NB4 (cell line): ENCODE data around the gene KIDINS220.

ENCODE experiments used
- DNase-seq: peaks from one replicate; pipeline ENCODE4 v3.0.0; 2010; ENCODE audit warnings: low read depth
- H3K4me3 ChIP-seq: one replicate; pipeline ENCODE4 v1.5.1; 2011; ENCODE audit warnings: mild to moderate bottlenecking, low read depth, low read length, moderate library complexity
- MYC ChIP-seq: IDR thresholded peaks from 2 replicates; pipeline ENCODE4 v1.6.1; 2011; ENCODE audit warnings: low read depth, low read length
- POLR2A ChIP-seq: IDR thresholded peaks from 2 replicates; pipeline ENCODE4 v1.6.1; 2011; ENCODE audit warnings: mild to moderate bottlenecking; ENCODE audit not compliant: insufficient read length; ENCODE audit errors: extremely low read depth
- TF ChIP-seq, protein P1 (sequence below): IDR thresholded peaks from 2 replicates; pipeline ENCODE4 v1.6.1; 2011; ENCODE audit warnings: low read depth, low read length
- TF ChIP-seq, protein P2 (sequence below): IDR thresholded peaks from one replicate; pipeline ENCODE4 v1.5.1; 2012; ENCODE audit warnings: low read depth, low read length

Gene KIDINS220

DNA sequence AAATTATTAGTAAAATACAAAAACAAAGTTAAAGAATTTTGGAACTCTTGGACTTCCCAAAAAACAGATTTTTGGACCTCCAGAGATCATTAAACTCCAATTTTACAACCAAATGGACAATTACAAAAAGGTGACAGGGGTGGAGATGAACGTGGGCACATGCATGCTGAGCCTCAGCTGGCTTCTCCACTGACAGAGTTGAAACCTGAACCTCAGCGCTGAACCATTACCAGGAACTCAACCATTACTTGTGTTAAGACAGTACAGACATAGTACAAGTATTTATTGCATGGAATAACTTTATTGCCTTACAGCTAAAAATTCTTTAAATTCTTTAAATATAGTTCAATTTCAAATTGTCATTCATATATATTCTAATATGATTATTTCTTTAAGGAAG, 33.0 kb upstream of the KIDINS220 start:
- TF ChIP-seq MYC = no peak
- no peak for DNase-seq
- H3K4me3 ChIP-seq = no peak overlapping the region

DNA sequence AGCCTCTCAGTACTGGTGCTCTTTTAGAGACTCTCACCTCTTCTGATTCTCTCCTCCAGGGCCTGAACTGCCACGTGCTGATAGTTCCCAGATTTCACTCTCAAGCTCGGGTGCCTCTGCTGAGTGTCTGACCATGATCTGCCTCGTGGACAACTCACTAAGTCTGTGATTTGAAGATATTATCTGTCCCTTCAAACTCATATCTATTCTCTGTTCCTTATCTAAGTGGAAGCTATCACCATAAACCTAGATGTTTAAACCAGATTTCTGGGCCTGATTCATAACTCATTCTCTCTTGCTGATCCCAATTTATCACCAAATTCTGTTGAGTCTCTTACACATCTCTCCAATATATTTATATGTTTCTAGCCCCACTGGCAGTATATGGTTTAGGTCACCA, 29.9 kb upstream of the KIDINS220 start:
- TF ChIP-seq POLR2A (no peak), MYC (no peak)
- TF ChIP-seq, protein P1, sequence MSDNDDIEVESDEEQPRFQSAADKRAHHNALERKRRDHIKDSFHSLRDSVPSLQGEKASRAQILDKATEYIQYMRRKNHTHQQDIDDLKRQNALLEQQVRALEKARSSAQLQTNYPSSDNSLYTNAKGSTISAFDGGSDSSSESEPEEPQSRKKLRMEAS = no peak
- TF ChIP-seq, protein P2, sequence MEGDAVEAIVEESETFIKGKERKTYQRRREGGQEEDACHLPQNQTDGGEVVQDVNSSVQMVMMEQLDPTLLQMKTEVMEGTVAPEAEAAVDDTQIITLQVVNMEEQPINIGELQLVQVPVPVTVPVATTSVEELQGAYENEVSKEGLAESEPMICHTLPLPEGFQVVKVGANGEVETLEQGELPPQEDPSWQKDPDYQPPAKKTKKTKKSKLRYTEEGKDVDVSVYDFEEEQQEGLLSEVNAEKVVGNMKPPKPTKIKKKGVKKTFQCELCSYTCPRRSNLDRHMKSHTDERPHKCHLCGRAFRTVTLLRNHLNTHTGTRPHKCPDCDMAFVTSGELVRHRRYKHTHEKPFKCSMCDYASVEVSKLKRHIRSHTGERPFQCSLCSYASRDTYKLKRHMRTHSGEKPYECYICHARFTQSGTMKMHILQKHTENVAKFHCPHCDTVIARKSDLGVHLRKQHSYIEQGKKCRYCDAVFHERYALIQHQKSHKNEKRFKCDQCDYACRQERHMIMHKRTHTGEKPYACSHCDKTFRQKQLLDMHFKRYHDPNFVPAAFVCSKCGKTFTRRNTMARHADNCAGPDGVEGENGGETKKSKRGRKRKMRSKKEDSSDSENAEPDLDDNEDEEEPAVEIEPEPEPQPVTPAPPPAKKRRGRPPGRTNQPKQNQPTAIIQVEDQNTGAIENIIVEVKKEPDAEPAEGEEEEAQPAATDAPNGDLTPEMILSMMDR = no peak
- DNase-seq = no peak

DNA sequence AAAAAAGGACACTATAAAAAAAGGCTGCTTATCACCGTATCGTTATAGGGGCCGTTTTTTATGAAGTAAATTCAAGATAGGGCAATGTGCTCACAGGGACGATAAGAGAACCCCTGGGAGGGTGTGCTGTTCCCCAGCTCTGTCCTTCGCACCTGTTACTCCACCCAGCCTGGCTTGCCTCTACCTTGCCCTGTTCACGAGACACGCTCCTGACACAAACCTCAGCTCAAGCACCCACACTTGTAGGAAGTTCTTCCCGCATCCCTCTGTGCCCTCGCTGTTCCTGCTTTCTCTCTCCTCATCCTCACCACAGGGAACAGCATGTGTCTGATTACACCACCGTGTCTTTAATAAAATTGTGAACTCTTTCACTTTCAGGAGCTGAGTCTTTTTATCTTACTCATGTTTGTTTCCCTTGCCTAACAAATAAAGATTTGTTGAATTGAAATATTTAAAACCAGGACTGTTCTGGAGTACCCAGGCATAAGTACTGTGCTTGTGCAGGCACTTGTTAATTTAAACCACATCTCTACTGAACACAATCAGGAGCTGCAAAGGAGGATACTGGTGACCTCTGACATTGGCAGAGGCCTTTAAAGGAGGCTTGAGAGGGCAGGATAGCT, 26.0 kb upstream of the KIDINS220 start:
- no peak overlapping the region for H3K4me3 ChIP-seq
- no peak for DNase-seq
- TF ChIP-seq, protein P2 = no peak
- no peak for TF ChIP-seq MYC
- no peak for TF ChIP-seq POLR2A
- TF ChIP-seq, protein P1 = no peak

More for the DNA sequence above, 29.9 kb upstream of the KIDINS220 start:
- H3K4me3 ChIP-seq = no peak overlapping the region

DNA sequence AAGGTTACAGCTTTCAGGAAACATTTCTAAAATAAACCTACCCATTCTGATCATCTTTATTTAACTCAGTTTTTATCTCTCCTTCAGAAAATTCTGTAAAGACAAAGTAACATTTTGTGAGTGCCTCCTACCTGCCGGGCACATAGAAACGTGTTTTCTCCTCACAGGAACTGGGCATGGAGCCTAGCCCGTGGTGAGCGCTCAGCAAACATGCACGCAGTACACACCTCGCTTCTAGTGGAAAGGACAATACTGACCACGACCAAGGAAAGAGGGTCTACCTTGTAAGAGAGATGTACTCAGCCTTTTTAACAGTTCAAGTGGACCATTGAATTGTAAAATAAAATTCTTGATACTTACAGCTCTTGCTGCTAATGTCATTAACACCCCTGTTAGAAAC, 24.8 kb upstream of the KIDINS220 start:
- no peak for DNase-seq
- TF ChIP-seq MYC = no peak
- no peak for TF ChIP-seq POLR2A
- TF ChIP-seq, protein P1 = no peak
- TF ChIP-seq, protein P2 = no peak
- no peak overlapping the region for H3K4me3 ChIP-seq

DNA sequence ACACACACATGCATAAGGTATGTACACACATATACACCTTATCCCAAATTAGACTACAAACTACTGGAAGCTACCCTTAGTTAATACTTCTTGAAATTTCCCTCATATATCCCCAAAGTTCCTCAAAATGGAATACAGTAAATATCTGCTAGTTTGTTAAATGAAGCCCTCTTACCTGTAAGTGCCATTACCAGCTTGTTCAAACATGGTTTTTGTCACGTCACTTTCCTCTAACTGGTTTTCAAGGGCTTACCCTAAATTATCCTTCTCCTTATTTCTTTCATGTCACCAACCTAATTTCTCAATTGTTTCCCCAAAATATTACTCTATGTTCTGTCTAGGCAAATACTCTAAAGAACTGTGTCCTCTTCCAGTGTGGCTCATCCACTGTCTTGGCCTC, 24.4 kb upstream of the KIDINS220 start:
- TF ChIP-seq, protein P1 = no peak
- TF ChIP-seq, protein P2 = no peak
- no peak for TF ChIP-seq MYC
- TF ChIP-seq POLR2A = no peak
- DNase-seq = no peak
- H3K4me3 ChIP-seq = no peak overlapping the region

DNA sequence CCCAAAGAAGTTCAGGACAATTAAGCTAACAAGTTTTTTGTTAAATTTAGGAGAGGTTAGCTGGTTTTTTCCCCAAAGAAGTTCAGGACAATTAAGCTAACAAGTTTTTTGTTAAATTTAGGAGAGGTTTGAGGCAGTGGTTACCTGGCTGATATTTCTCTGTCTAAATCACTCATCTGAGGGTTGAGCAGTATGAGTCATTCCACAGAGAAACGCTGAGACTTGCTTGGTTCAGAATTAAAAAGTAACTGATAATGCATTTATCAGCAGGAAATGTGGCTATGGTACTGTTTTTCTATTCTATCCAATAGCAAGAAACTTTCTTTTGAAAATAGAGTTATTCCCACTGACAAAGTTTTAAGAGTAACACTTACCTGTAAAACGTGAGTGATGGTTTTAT, 22.8 kb upstream of the KIDINS220 start:
- H3K4me3 ChIP-seq = no peak overlapping the region
- no peak for TF ChIP-seq MYC
- TF ChIP-seq, protein P1 = no peak
- no peak for TF ChIP-seq POLR2A
- TF ChIP-seq, protein P2 = no peak
- DNase-seq = no peak
